GM21360 (cell line): ENCODE results near the gene TMCC1.
"Not testable (repeated sequence)": the region's sequence is repeated elsewhere in the genome, so short reads cannot be mapped to it uniquely, and the experiment has no call there.

Experiments used
- ATAC-seq: cut with Tn5 transposase; IDR thresholded peaks from one replicate; pipeline ENCODE4 v1.9.1; 2021; ENCODE audit warnings: mild to moderate bottlenecking, moderate library complexity; ENCODE audit not compliant: unreplicated experiment

The TMCC1 gene

GRCh38 chr3:129777806-129778205, 115.7 kb downstream of the TMCC1 start:
- ATAC-seq, result no peak

- ATAC-seq, result no peak
Measured at GRCh38 chr3:129775870-129776269, 117.6 kb downstream of the TMCC1 start.

GRCh38 chr3:129773691-129774663, 119.5 kb downstream of the TMCC1 start:
- no peak for ATAC-seq

- no peak for ATAC-seq
Measured at GRCh38 chr3:129770604-129771003, 122.9 kb downstream of the TMCC1 start.

- ATAC-seq, result no peak
Measured at GRCh38 chr3:129769616-129770015, 123.9 kb downstream of the TMCC1 start.

GRCh38 chr3:129768728-129769127, 124.8 kb downstream of the TMCC1 start:
- no peak for ATAC-seq

- ATAC-seq, result no peak
Measured at GRCh38 chr3:129766135-129766534, 127.4 kb downstream of the TMCC1 start.

- ATAC-seq, result no peak
Measured at GRCh38 chr3:129764090-129764489, 129.4 kb downstream of the TMCC1 start.

- no peak for ATAC-seq
Measured at GRCh38 chr3:129758785-129759320, 134.7 kb downstream of the TMCC1 start.

- ATAC-seq, result no peak
Measured at GRCh38 chr3:129758306-129758705, 135.2 kb downstream of the TMCC1 start.

- no peak for ATAC-seq
Measured at GRCh38 chr3:129756871-129757270, 136.6 kb downstream of the TMCC1 start.

- not testable (repeated sequence) for ATAC-seq
Measured at GRCh38 chr3:129751105-129751504, 142.4 kb downstream of the TMCC1 start.

- no peak for ATAC-seq
Measured at GRCh38 chr3:129749692-129750091, 143.8 kb downstream of the TMCC1 start.

- ATAC-seq, result no peak
Measured at GRCh38 chr3:129747992-129748391, 145.5 kb downstream of the TMCC1 start.

- ATAC-seq, result no peak
Measured at GRCh38 chr3:129747136-129747535, 146.4 kb downstream of the TMCC1 start.

- ATAC-seq, result no peak
Measured at GRCh38 chr3:129746629-129747028, 146.9 kb downstream of the TMCC1 start.

- ATAC-seq, result no peak
Measured at GRCh38 chr3:129745253-129745652, 148.3 kb downstream of the TMCC1 start.

- ATAC-seq, result no peak
Measured at GRCh38 chr3:129741794-129742193, 151.7 kb downstream of the TMCC1 start.

GRCh38 chr3:129740090-129740489, 153.4 kb downstream of the TMCC1 start:
- ATAC-seq, result no peak

- no peak for ATAC-seq
Measured at GRCh38 chr3:129739634-129740033, 153.9 kb downstream of the TMCC1 start.

GRCh38 chr3:129738172-129738571, 155.3 kb downstream of the TMCC1 start:
- no peak for ATAC-seq

GRCh38 chr3:129736070-129736469, 157.4 kb downstream of the TMCC1 start:
- ATAC-seq, result no peak
